ENCODE results near the gene EPN1.

The EPN1 gene

GRCh38 chr19:55679343-55680257, 4.6 kb downstream of the EPN1 start:
- DNase-seq (ENCODE audit: low read depth in 2 of 2): no peak

DNA sequence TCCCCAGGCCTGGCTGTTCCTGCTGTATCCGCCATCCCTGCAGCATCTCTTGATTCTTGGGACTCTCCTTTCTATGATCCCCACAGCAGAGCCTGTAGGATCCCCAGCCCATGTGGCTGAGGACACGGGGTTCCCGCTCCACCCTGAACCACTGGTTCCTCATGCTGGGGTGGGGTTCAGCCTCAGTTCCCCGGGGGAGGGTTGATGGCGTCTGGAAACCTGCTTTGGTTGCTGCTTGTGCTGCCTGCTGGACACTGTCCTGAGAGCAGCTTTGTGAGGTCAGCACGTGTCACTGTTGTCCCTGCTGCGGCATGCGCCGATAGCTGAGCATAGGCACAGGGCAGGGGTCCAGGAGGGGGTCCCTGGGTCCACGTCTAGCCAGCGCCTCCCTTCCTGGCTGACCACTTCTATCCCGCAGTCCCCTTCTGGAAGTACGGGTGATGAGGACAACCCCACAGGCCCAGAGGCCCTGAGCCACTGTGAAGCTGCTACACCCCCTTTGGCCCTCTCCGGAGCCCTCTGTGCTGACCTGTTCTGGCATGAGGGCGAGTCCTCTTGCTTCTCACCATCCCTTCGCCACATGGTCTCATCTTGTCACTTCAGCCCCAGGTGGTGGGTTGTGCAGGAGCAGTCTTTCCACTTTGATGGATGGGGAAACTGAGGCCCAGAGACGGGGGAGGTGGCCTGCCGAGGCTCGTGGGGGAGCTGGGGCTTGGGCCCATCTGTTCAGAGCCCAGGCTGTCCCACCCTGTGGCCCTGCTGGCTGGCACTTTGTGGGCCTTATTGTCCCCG, 5.5 kb downstream of the EPN1 start:
- no peak for DNase-seq (ENCODE audit: low read depth in 2 of 2)

- DNase-seq (ENCODE audit: low read depth in 2 of 2): no peak
Observed at GRCh38 chr19:55681131-55682092, 6.4 kb downstream of the EPN1 start.

GRCh38 chr19:55683449-55684261, 8.6 kb downstream of the EPN1 start:
- DNase-seq (ENCODE audit: low read depth in 2 of 2): no peak

DNA sequence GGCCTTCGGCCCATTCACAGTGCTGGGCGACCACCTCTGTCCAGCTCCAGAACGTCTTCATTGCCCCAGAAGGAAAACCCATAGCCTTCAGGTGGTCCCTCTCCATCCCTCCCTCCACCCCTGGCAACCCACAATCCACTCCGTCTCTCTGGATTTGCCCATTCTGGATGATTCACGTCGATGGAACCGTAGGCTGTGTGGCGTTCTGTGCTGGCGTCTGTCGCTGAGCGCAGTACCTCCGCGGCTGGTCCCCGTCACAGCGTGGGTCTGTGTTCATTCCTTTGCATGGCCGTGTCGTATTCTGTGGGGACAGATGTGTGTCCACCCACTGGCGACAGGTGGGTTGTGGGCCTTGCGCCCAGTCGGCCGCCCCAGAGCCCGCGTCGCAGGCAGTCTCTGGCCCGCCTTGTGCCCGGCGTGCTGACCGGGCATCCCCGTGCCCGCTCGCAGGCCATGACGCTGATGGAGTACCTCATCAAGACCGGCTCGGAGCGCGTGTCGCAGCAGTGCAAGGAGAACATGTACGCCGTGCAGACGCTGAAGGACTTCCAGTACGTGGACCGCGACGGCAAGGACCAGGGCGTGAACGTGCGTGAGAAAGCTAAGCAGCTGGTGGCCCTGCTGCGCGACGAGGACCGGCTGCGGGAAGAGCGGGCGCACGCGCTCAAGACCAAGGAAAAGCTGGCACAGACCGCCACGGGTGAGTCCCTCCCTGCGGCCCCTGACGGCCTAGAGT, 10.1 kb downstream of the EPN1 start:
- DNase-seq (ENCODE audit: low read depth in 2 of 2): no peak

GRCh38 chr19:55685776-55686175, 10.8 kb downstream of the EPN1 start:
- no peak for DNase-seq (ENCODE audit: low read depth in 2 of 2)

DNA sequence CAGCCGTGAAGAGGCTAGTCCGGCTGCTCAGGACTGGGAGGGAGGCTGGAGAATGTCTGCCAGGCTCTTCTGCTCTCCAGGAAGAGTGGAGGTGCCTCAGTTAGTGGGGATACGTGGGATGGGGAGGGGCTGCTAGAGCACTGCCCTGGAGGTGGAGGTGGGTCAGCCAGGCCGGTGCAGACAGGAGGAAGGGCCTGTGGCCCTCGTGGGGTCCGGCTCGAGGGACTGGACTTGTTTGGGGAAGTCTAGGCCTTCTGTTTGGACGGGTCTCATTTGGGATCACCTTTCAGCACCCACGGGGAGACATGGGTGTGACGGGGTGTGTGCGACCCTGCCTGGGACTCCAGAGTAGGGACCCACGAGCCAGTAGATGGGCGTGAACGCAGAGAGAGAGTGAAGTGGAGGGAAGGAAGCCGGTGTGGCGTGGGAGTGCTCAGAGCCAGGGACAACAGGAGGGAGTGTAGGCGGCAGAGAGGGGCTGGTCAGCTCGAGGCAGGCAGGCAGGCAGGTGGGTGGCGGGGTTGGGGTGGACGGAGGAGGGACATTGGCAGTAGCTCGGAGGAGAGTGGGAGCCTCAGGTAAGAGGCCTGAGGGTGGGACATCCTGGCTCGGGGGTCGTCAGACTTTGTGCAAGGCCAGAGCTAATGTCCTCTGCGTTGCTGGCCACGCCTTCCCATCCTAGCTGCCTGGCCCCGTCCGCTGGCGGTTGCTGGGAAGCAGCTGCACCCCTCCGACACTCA, 11.5 kb downstream of the EPN1 start:
- DNase-seq (ENCODE audit: low read depth in 2 of 2): no peak

DNA sequence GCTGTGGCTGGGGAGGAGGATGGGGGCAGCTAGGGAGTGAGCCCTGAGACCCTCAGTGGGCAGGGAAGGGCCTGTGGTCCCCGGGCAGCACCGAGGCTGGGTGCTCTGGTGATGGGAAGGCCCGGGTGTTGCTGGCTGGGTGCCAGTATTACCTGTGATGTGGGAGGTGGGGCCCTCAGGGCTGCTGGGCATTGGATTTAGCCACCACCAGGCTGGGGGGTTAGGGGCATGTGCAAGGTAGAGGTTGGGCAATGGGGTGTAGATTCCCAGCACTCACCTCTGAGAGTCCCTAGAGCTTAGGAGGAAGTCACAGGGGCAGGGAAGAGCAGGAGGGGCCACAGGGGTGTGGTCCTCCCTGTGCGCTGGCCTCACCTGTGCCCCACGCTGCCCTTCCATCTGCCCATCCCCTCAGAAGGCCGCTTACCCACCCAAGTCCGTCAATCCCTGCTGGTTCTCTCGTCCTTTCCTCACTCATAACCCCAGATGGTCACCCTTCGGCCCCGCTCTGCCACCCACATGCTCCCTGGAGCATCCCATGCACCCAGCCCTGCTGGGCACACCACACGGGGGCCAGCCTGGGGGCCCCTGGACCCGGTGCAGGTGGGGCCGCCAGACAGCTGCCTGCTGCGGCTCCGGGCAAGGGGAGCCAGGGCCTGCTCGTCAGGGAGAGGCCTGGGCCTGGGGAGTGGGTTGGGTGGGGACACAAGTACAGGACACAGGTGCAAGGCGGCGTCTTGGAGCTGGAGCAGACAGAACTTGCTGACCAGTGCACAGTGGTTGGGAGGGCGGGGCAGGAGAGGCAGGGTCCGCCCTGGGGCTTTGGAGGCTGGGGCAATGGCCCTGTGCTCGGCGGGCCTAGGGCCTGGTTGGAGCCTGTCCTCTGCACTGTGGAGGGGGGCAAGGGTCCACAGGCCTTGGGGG, 12.5 kb downstream of the EPN1 start:
- DNase-seq (ENCODE audit: low read depth in 2 of 2): no peak

GRCh38 chr19:55688422-55689218, 13.6 kb downstream of the EPN1 start:
- DNase-seq (ENCODE audit: low read depth in 2 of 2): no peak

- DNase-seq (ENCODE audit: low read depth in 2 of 2): no peak
Observed at GRCh38 chr19:55689411-55690108, 14.5 kb downstream of the EPN1 start.

GRCh38 chr19:55690109-55690768, 15.2 kb downstream of the EPN1 start:
- DNase-seq (ENCODE audit: low read depth in 2 of 2): no peak

- DNase-seq (ENCODE audit: low read depth in 2 of 2): no peak
Observed at GRCh38 chr19:55690769-55691545, 15.9 kb downstream of the EPN1 start.

GRCh38 chr19:55691561-55692481, 16.8 kb downstream of the EPN1 start:
- no peak for DNase-seq (ENCODE audit: low read depth in 2 of 2)

GRCh38 chr19:55692681-55693081, 17.7 kb downstream of the EPN1 start:
- no peak for DNase-seq (ENCODE audit: low read depth in 2 of 2)
